NCI-H1417 treated with DMSO at 0.1 percent for 48 hours (cell line): ENCODE data around the gene HDHD5.

Source experiments
- DNase-seq: peaks from one replicate; lab custom pipeline; 2025; lab: John Stamatoyannopoulos, UW

Gene HDHD5

GRCh38 chr22:17120281-17120680 is 38.8 kb downstream of the HDHD5 start:
- DNase-seq, result no peak

DNA sequence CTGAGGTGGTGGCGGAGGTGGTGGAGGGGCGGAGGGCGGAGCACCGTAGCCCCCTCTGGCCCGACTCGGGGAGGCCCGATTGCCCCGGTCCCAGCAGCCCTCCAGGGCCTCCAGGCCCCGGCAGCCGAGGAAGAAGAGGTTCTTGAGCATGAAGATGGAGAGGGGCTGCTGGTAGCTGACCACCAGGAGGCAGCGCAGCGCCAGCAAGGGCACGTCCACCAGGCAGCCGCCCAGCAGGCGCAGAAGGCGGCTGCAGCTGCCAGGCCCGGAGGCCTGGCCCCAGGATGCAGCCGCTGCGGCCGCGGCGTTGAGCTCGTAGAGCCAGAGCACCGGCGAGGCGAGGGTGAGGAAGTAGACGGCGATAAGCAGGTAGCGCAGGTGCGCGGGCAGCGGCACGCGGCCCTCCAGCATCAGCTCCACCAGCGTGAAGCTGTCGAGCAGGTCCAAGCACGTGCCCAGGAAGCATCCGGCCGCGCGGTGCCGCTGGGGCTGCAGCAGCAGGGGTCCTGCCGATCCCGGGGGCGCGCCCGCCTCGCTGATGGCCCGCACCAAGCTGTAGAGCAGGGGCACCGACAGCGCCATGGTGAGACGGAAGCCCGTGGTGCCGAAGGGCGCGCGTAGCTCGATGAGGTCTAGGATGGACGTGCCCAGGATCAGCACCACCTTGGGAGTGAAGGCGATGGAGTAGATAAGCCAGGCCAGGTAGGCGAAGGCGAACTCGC is 39.4 kb downstream of the HDHD5 start:
- no peak for DNase-seq

DNA sequence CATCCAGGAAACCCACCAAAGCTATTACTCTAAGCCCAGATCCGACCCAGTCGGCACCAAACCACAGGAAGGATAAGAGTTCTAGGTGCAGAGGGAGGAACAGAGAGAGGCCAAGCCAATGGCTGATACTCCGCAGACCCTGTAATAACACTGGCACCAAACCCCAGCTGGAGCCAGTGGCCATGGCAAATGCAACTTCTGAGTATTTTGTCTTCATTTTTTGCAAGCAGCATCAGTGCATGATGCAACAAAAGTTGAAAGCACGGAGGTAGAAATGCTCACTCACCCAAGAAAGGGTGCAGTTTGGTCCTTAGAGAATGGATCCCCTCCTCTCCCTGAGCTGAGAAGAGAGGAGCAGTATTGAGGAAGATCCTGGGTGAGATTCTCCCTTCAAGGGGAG is 40.7 kb downstream of the HDHD5 start:
- DNase-seq, result no peak

DNA sequence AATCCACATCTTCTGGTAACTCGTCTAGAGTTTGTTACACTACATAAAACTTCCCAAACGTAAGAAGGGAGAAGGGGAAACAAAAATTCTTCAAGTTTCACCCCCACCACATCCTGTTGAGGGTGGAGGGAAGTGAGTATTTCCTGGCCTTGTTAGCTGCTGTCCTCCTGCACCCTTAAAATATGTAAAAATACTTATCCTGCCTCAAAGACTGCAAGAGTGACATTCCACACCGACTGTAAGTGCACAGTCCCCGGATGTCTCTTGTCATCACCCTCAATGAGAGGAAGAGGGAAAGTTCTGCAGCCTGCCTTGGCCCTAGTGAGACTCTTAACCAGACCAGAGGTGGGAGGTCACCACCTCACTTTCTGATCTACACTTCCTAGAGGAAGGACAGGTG is 41.2 kb downstream of the HDHD5 start:
- no peak for DNase-seq

- DNase-seq, result no peak
Observed at GRCh38 chr22:17117400-17117799, 41.7 kb downstream of the HDHD5 start.

DNA sequence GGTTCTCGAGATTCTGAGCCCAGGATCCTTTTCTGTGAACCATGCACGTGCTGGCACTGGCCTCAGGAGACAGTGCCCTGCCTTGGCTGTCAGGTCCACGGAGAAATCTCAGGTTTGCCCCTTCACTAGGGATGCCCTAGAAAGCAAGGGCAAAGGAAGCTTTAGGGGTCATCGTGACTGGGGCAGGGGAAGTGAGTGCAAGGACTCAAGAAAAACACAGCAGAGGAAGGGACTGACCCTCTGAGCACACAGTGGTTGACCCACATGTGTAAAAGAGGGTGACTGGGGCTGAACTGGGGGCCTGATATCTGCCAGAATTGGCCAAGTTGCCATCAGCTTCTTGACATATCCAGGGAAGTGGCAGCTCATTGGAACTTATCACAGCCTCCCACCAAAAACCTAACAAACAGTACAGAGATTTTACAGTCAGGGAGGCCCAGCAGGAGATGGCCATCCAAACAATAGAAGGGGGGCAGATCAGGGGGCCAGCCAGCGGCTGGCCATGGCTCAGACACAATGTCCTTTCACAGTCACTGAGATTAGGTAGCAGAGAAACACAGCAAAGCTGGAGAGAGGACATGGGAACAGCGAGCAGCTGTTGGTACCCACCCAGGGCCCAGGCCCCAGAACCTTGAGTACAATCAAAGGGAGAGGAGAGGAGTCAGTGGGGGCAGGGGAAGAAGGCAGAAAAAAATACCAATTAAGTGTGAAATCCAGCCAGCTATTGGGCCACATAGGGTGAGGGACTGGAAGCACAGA is 42.3 kb downstream of the HDHD5 start:
- DNase-seq, result no peak

DNA sequence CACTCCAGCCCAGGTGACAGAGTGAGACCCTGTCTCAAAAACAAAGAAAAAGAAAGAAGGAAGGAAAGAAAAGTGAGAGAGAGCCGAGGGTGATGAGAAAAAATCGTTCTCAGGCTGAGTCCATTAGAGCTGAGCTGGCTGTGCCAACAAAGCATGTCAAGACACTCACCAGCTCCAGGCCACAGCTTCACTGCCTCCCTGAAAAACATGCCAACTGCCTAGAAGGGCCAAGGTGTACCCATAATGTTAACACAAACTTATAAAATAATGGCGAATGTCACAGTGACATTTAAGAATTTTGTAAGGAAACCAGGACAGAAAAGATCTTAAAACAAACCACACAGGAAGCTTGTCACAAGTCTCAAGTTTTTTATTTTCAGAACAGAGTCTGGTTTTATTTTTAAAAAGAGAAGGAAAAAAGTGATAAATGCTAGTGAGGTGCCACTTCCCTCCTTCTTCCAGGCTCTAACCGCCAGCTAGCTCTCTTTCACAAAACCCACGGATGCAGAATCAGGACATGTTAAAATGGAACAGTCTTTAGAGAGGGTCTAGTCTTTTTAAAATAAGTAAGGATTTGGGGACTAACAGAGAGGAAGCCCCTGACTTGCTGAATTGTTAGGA is 43.0 kb downstream of the HDHD5 start:
- no peak for DNase-seq

GRCh38 chr22:17115236-17115635 is 43.8 kb downstream of the HDHD5 start:
- DNase-seq, result no peak

GRCh38 chr22:17114898-17115235 is 44.2 kb downstream of the HDHD5 start:
- no peak for DNase-seq

GRCh38 chr22:17114173-17114897 is 44.7 kb downstream of the HDHD5 start:
- no peak for DNase-seq

DNA sequence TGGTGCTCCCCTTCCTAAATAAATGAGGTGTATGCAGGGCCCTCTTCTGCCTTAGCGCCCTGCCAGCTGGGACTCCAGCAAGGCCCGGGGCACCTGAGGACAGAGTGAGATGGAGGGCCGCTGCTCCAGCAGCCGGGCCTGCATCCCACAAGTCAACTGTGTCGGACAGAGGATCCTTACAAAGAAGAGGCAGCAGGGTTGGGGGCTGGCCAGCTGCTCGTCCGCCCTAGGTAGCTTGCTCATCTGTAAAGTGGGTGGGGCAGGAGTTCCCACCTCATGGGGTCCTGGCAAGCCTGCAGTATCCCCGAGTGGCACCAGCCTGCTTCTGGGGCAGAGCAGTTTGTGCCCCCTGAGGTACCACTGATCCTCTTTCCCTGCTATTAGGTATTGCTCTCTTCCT is 45.5 kb downstream of the HDHD5 start:
- no peak for DNase-seq

GRCh38 chr22:17112491-17113042 is 46.5 kb downstream of the HDHD5 start:
- no peak for DNase-seq

DNA sequence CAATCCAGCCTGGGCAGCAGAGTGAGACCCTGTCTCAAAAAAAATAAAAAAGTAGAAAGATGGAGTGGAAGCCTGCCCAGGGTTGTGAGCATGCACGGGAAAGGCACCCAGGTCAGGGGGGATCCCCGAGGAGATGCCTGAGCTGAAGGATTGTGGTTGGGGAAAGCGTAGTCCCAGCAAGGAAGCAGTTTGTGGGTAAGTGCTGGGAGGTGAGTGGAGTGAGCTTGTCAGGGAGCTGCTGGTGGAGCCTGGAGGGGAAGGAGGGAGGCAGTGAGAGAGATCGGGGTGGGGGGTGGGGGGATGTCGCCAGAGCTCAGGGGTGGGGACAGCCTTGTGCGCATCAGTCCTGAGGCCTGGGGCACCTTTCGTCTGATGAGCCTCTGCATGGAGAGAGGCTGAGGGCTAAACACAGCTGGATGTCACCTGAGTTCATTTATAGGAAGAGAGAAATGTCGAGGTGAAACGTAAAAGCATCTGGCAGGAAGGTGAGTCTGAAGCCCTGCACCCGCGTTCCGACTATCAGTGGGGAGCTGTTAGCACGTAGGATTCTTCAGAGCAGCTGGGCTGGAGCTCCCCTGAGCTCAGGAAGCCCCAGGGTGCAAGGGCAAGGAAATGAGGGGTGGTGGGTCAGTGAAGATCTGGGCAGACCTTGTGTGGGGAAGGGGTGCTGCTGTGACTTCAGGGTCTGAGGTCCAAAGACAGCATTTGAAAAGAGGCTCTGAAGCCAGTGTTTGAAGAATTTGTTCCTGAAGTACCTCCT is 48.1 kb downstream of the HDHD5 start:
- DNase-seq, result no peak

DNA sequence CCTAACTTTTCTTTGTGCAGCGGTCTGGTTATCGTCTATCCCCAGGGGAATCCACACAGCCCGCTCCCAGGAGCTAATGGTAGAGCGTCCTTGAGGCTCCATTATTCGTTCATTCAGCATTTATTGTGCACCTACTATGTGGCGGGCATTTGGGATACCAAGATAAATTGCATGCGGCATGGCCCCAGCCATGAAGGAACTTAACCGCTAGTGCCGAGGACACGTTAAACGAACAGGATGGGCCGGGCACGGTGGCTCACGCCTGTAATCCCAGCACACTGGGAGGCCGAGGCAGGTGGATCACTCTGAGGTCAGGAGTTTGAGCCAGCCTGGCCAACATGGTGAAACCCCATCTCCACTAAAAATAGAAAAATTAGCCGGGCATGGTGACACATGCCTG is 49.1 kb downstream of the HDHD5 start:
- DNase-seq, result no peak

DNA sequence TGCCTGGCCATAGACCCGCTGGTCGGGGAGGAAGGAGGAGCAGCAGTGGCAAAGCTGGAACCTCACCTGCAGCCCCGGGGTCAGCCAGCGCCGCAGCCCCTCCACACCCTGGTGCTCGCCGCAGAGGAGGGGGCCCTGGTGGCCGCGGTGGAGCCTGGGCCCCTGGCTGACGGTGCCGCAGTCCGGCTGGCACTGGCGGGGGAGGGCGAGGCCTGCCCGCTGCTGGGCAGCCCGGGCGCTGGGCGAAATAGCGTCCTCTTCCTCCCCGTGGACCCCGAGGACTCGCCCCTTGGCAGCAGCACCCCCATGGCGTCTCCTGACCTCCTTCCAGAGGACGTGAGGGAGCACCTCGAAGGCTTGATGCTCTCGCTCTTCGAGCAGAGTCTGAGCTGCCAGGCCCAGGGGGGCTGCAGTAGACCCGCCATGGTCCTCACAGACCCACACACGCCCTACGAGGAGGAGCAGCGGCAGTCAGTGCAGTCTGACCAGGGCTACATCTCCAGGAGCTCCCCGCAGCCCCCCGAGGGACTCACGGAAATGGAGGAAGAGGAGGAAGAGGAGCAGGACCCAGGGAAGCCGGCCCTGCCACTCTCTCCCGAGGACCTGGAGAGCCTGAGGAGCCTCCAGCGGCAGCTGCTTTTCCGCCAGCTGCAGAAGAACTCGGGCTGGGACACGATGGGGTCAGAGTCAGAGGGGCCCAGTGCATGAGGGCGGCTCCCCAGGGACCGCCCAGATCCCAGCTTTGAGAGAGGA is 49.8 kb downstream of the HDHD5 start:
- no peak for DNase-seq

DNA sequence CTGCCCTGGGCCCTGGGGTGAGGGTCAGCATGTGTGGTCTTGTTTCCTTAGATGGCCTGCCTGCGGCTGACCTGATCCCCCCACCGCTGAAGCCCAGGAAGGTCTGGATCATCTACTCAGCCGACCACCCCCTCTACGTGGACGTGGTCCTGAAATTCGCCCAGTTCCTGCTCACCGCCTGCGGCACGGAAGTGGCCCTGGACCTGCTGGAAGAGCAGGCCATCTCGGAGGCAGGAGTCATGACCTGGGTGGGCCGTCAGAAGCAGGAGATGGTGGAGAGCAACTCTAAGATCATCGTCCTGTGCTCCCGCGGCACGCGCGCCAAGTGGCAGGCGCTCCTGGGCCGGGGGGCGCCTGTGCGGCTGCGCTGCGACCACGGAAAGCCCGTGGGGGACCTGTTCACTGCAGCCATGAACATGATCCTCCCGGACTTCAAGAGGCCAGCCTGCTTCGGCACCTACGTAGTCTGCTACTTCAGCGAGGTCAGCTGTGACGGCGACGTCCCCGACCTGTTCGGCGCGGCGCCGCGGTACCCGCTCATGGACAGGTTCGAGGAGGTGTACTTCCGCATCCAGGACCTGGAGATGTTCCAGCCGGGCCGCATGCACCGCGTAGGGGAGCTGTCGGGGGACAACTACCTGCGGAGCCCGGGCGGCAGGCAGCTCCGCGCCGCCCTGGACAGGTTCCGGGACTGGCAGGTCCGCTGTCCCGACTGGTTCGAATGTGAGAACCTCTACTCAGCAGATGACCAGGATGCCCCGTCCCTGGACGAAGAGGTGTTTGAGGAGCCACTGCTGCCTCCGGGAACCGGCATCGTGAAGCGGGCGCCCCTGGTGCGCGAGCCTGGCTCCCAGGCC is 50.6 kb downstream of the HDHD5 start:
- no peak for DNase-seq

DNA sequence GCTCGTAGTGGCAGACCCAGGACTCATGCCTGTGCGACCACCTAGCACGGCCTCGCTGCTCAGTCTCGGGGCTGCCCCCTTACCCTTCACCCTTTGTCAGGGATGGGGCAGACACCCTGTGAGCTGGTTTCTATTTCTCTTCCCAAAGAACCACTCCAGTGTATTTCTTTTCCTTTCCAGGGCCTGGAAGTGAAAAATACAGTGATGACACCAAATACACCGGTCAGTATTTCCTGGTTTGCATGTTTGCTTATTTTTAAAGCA is 51.6 kb downstream of the HDHD5 start:
- no peak for DNase-seq

GRCh38 chr22:17106785-17107546 is 52.1 kb downstream of the HDHD5 start:
- DNase-seq, result no peak

- DNase-seq, result no peak
Observed at GRCh38 chr22:17106161-17106784, 52.8 kb downstream of the HDHD5 start.
